Measurements from ENCODE around the gene IER2. TPM values are rescaled to one million over a fixed set of nuclear protein-coding genes. Genes with fewer than 3 reads are reported as not detected.
A peak's percentile ranks its signal among the peaks of the same experiment; 100 is the strongest.
"Not testable (repeated sequence)": the region's sequence is repeated elsewhere in the genome, so short reads cannot be mapped to it uniquely, and the experiment has no call there.

The IER2 gene
- total RNA-seq, 2 experiments from 2014 or later, result 203 to 210 TPM

GRCh38 chr19:13171146-13171545 lies 20.9 kb downstream of the IER2 start:
- Mint-ChIP-seq H3K36me3 (ENCODE audit: low read depth) (peaks cover 34% of the 10 kb centered on the region), H3K27ac (peak overlapping the region; percentile 97), H3K4me1 (ENCODE audit: low read depth) (peaks cover 79% of the 10 kb centered on the region), H3K9me3 (ENCODE audit: insufficient read depth) (no peaks in the 10 kb centered on the region), H3K27me3 (ENCODE audit: low read depth) (no peaks in the 10 kb centered on the region), H3K4me3 (no peak overlapping the region)
- no peak for DNase-seq
- no peak for ATAC-seq
- ChIA-PET CTCF (interaction anchor here (1.1 to 2.2 kb wide), 5 partner anchors 11 to 67 kb away, joined by 3 to 7 read pairs (median 4); no protein-coding TSS in a partner anchor), POLR2A (interaction anchor here (0.7 to 9.4 kb wide), 5 partner anchors 11 to 1200 kb away, joined by 3 to 183 read pairs (median 7); no protein-coding TSS in a partner anchor)

GRCh38 chr19:13172346-13173138 lies 22.3 kb downstream of the IER2 start:
- ChIA-PET CTCF (interaction anchor here (0.7 to 2.2 kb wide), 4 partner anchors 9 to 18 kb away, joined by 3 to 7 read pairs (median 5); no protein-coding TSS in a partner anchor), POLR2A (interaction anchor here (1.0 to 2.6 kb wide), 3 partner anchors 9 to 20 kb away, joined by 6 to 16 read pairs (median 14); no protein-coding TSS in a partner anchor)
- Mint-ChIP-seq H3K9me3 (ENCODE audit: insufficient read depth) (no peaks in the 10 kb centered on the region), H3K4me3 (peak overlapping the region; percentile 82), H3K27ac (peak overlapping the region; percentile 97), H3K36me3 (ENCODE audit: low read depth) (peaks cover 27% of the 10 kb centered on the region), H3K27me3 (ENCODE audit: low read depth) (no peaks in the 10 kb centered on the region), H3K4me1 (ENCODE audit: low read depth) (peaks cover 67% of the 10 kb centered on the region)
- ATAC-seq (peak; percentile 14), DNase-seq (peak; percentile 73)

GRCh38 chr19:13173139-13173737 lies 23.0 kb downstream of the IER2 start:
- Mint-ChIP-seq H3K4me3 (peak overlapping the region; percentile 82), H3K4me1 (ENCODE audit: low read depth) (peaks cover 62% of the 10 kb centered on the region), H3K36me3 (ENCODE audit: low read depth) (peaks cover 26% of the 10 kb centered on the region), H3K27me3 (ENCODE audit: low read depth) (no peaks in the 10 kb centered on the region), H3K27ac (peak overlapping the region; percentile 97), H3K9me3 (ENCODE audit: insufficient read depth) (no peaks in the 10 kb centered on the region)
- ChIA-PET POLR2A (interaction anchor here (0.6 to 2.6 kb wide), 5 partner anchors 9 to 596 kb away, joined by 3 to 16 read pairs (median 6); no protein-coding TSS in a partner anchor), CTCF (interaction anchor here (0.7 to 1.6 kb wide), 3 partner anchors 9 to 13 kb away, joined by 3 to 6 read pairs (median 4); no protein-coding TSS in a partner anchor)
- ATAC-seq (no peak), DNase-seq (no peak)

GRCh38 chr19:13176345-13176744 lies 26.1 kb downstream of the IER2 start:
- Mint-ChIP-seq H3K4me1 (ENCODE audit: low read depth) (peaks cover 46% of the 10 kb centered on the region), H3K27me3 (ENCODE audit: low read depth) (no peaks in the 10 kb centered on the region), H3K9me3 (ENCODE audit: insufficient read depth) (no peaks in the 10 kb centered on the region), H3K36me3 (ENCODE audit: low read depth) (peaks cover 16% of the 10 kb centered on the region), H3K4me3 (no peak overlapping the region), H3K27ac (no peak overlapping the region)
- ChIA-PET CTCF (interaction anchor here (1.1 to 1.4 kb wide), 2 partner anchors 14 to 71 kb away, joined by 4 read pairs; no protein-coding TSS in a partner anchor), POLR2A (interaction anchor here (1.0 to 1.5 kb wide), 2 partner anchors 9 to 24 kb away, joined by 3 to 4 read pairs; no protein-coding TSS in a partner anchor)
- DNase-seq (no peak), ATAC-seq (no peak)

- H3K4me3 Mint-ChIP-seq; H3K27ac Mint-ChIP-seq; H3K9me3 Mint-ChIP-seq (ENCODE audit: insufficient read depth); ATAC-seq; CTCF ChIA-PET; H3K27me3 Mint-ChIP-seq (ENCODE audit: low read depth); H3K36me3 Mint-ChIP-seq (ENCODE audit: low read depth); DNase-seq: not testable (repeated sequence)
- H3K4me1 Mint-ChIP-seq (ENCODE audit: low read depth), result peaks cover 41% of the 10 kb centered on the region
- POLR2A ChIA-PET, result interaction anchor here (1.4 to 3.7 kb wide), 3 partner anchors 10 to 25 kb away, joined by 7 to 13 read pairs (median 7); no protein-coding TSS in a partner anchor
These were observed 27.4 kb downstream of the IER2 start for GRCh38 chr19:13177584-13177983.

- not testable (repeated sequence) for H3K4me3 Mint-ChIP-seq; H3K9me3 Mint-ChIP-seq (ENCODE audit: insufficient read depth); H3K27me3 Mint-ChIP-seq (ENCODE audit: low read depth); H3K27ac Mint-ChIP-seq; DNase-seq; H3K36me3 Mint-ChIP-seq (ENCODE audit: low read depth); ATAC-seq
- H3K4me1 Mint-ChIP-seq (ENCODE audit: low read depth), result peaks cover 34% of the 10 kb centered on the region
- CTCF ChIA-PET, result interaction anchor here (1.6 kb wide), 1 partner anchor 9 kb away, joined by 4 read pairs; no protein-coding TSS in a partner anchor
- POLR2A ChIA-PET, result interaction anchor here (1.4 to 3.7 kb wide), 3 partner anchors 10 to 25 kb away, joined by 7 to 13 read pairs (median 7); no protein-coding TSS in a partner anchor
These were observed 28.1 kb downstream of the IER2 start for GRCh38 chr19:13178291-13178690.

GRCh38 chr19:13181747-13182388 lies 31.7 kb downstream of the IER2 start:
- CTCF ChIA-PET, result interaction anchor here (1.0 to 3.0 kb wide), 9 partner anchors 8 to 29 kb away, joined by 3 to 21 read pairs (median 4); no protein-coding TSS in a partner anchor
- peak overlapping the region; percentile 79 for H3K27ac Mint-ChIP-seq
- H3K4me1 Mint-ChIP-seq (ENCODE audit: low read depth), result peaks cover 30% of the 10 kb centered on the region
- peak; percentile 42 for ATAC-seq
- POLR2A ChIA-PET, result interaction anchor here (0.9 to 2.9 kb wide), 8 partner anchors 9 to 30 kb away, joined by 3 to 19 read pairs (median 6); no protein-coding TSS in a partner anchor
- no peak overlapping the region for H3K4me3 Mint-ChIP-seq
- peak; percentile 41 for DNase-seq
- H3K27me3 Mint-ChIP-seq (ENCODE audit: low read depth), result no peaks in the 10 kb centered on the region
- no peaks in the 10 kb centered on the region for H3K9me3 Mint-ChIP-seq (ENCODE audit: insufficient read depth)
- peaks cover 2% of the 10 kb centered on the region for H3K36me3 Mint-ChIP-seq (ENCODE audit: low read depth)

GRCh38 chr19:13184926-13185325 lies 34.7 kb downstream of the IER2 start:
- H3K27ac Mint-ChIP-seq; H3K27me3 Mint-ChIP-seq (ENCODE audit: low read depth); ATAC-seq; H3K9me3 Mint-ChIP-seq (ENCODE audit: insufficient read depth); H3K4me3 Mint-ChIP-seq; DNase-seq; H3K36me3 Mint-ChIP-seq (ENCODE audit: low read depth): not testable (repeated sequence)
- peaks cover 41% of the 10 kb centered on the region for H3K4me1 Mint-ChIP-seq (ENCODE audit: low read depth)
- POLR2A ChIA-PET, result interaction anchor here (0.5 kb wide), 1 partner anchor 170 kb away, joined by 3 read pairs; no protein-coding TSS in a partner anchor
- CTCF ChIA-PET, result interaction anchor here (0.7 kb wide), 1 partner anchor 77 kb away, joined by 3 read pairs; no protein-coding TSS in a partner anchor

GRCh38 chr19:13185763-13186657 lies 35.8 kb downstream of the IER2 start:
- H3K4me3 Mint-ChIP-seq; H3K9me3 Mint-ChIP-seq (ENCODE audit: insufficient read depth); DNase-seq; ATAC-seq; H3K27me3 Mint-ChIP-seq (ENCODE audit: low read depth); H3K36me3 Mint-ChIP-seq (ENCODE audit: low read depth): not testable (repeated sequence)
- ChIA-PET POLR2A (interaction anchor here (0.7 to 1.5 kb wide), 2 partner anchors 31 to 33 kb away, joined by 3 to 5 read pairs; no protein-coding TSS in a partner anchor), CTCF (interaction anchor here (0.9 to 2.1 kb wide), 2 partner anchors 9 to 13 kb away, joined by 3 to 6 read pairs; no protein-coding TSS in a partner anchor)
- peak overlapping the region; percentile 32 for H3K27ac Mint-ChIP-seq
- H3K4me1 Mint-ChIP-seq (ENCODE audit: low read depth), result peaks cover 36% of the 10 kb centered on the region

- ChIA-PET CTCF (interaction anchor here (0.9 to 2.1 kb wide), 2 partner anchors 9 to 14 kb away, joined by 3 to 6 read pairs; no protein-coding TSS in a partner anchor), POLR2A (interaction anchor here (1.5 to 1.7 kb wide), 2 partner anchors 31 to 34 kb away, joined by 5 read pairs; no protein-coding TSS in a partner anchor)
- H3K4me3 Mint-ChIP-seq; ATAC-seq; H3K27me3 Mint-ChIP-seq (ENCODE audit: low read depth); DNase-seq; H3K36me3 Mint-ChIP-seq (ENCODE audit: low read depth); H3K9me3 Mint-ChIP-seq (ENCODE audit: insufficient read depth); H3K27ac Mint-ChIP-seq: not testable (repeated sequence)
- peaks cover 37% of the 10 kb centered on the region for H3K4me1 Mint-ChIP-seq (ENCODE audit: low read depth)
These were observed 36.5 kb downstream of the IER2 start for GRCh38 chr19:13186688-13187087.

Data from activated CD8-positive, alpha-beta T cell treated with anti-CD3 and anti-CD28 coated beads, Interleukin-2, amount 10 ng/mL, durations not matched to agents 7 days and 5 days (primary cell).